Renal pelvis (tissue), 4 donors: Measurements from ENCODE around the gene RPL32. TPM values are rescaled to one million over a fixed set of nuclear protein-coding genes. Genes with fewer than 3 reads are reported as not detected.

Source experiments
- DNase-seq: peaks from one replicate; pipeline ENCODE4 v3.0.0-alpha.2; 2013
- polyA plus RNA-seq, 3 donors: library from polyadenylated mRNA; unstranded; fragments of 120-200 nt; gene quantifications; one replicate each; pipeline ENCODE4 v1.2.1, GENCODE V29; 2013; ENCODE audit not compliant: insufficient read length in 3 of 3

The RPL32 gene
- polyA plus RNA-seq, 3 donors = 1,940 to 2,392 (median 2,077) TPM

DNA sequence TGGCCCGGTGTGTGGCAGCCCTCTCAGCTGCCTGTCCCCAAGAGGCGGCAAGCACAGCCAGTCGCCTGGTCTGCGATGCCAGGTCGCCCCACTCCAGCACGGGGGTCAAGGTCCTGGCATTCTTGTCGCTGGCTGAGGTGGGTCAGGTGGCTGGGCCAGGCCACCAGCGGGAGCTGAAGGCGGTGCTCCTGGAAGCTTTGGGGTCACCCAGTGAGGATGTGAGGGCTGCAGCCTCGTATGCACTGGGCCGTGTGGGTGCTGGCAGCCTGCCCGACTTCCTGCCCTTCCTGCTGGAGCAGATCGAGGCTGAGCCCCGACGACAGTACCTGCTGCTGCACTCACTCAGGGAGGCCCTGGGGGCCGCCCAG, 24.0 kb downstream of the RPL32 start:
- DNase-seq = no peak

DNA sequence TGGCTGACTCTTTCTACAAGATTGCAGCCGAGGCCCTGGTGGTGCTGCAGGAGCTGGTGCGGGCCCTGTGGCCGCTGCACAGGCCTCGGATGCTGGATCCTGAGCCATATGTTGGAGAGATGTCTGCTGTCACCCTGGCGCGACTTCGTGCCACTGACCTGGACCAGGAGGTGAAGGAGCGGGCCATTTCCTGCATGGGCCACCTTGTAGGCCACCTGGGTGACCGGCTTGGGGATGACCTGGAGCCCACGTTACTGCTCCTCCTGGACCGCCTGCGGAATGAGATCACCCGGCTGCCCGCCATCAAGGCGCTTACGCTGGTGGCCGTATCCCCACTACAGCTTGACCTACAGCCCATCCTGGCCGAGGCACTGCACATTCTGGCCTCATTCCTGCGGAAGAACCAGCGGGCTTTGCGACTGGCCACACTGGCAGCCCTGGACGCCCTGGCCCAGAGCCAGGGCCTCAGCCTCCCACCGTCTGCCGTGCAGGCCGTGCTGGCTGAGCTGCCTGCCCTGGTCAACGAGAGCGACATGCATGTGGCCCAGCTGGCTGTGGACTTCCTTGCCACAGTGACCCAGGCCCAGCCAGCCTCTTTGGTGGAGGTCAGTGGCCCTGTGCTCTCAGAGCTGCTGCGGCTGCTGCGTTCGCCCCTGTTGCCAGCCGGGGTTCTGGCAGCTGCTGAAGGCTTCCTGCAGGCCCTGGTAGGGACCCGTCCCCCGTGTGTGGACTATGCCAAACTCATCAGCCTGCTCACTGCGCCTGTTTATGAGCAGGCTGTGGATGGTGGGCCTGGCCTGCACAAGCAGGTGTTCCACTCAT, 24.6 kb downstream of the RPL32 start:
- DNase-seq = no peak

DNA sequence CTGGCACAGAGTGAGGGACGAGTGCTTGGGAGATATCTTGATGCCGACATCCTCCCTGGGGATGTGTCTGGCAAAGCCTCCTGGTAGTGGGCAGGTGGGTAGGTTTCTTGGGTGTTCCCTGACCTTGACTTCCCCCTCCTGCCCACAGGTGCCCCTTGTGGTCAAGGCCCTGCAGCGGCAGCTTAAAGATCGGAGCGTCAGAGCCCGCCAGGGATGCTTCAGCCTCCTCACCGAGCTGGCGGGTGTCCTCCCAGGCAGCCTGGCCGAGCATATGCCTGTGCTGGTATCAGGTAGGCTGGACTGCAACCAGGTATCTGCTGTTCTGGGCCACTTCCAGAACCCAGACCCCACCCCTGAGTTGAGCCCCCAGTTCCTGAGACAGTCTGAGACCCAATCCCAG, 25.6 kb downstream of the RPL32 start:
- DNase-seq = no peak

DNA sequence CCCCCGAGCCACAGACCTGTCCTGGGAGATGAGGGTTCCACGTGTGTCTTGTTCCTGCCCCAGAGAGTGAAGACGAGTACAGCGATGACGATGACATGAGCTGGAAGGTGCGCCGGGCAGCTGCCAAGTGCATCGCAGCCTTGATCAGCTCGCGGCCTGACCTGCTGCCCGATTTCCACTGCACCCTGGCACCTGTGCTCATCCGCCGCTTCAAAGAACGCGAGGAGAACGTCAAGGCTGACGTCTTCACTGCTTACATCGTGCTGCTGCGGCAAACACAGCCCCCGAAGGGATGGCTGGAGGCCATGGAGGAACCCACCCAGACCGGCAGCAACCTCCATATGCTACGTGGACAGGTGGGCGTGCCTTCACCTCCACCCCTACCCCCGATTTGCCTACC, 26.3 kb downstream of the RPL32 start:
- no peak for DNase-seq

DNA sequence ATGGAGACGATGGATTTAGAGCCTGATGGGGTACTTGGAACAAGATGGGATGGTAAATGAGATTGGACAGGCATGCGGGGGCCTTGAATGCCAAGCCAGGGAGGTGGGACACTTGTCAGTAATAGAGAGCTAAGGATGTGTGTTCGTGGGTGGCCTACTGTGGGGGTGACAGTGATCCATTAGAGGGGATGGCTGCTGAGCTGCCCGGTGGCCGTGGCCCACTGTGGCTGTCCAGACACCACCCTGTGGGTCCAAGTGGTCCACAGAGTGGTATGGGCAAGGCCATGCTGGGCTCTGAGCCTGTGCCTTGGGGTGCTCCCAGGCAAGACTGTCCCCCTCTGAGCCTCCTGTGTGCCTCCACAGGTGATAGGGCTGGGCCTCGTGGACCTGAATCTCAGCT, 27.4 kb downstream of the RPL32 start:
- no peak for DNase-seq

DNA sequence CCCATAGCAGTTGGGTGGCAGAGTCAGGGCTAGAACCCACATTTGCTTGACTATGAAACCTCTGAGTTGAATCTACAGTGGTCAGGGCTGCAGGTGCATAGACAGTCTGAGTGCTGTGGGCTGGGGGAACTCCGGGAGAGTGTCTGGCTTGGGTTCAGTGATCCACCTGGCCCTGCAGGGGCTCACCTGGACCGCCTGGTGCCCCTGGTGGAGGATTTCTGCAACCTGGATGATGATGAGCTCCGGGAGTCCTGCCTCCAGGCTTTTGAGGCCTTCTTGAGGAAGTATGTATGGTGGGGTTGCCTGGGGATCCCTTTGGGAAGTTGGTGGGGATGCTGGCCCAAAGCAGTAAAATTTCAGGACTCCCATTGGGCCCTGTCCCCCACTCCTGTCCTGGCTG, 28.6 kb downstream of the RPL32 start:
- no peak for DNase-seq

DNA sequence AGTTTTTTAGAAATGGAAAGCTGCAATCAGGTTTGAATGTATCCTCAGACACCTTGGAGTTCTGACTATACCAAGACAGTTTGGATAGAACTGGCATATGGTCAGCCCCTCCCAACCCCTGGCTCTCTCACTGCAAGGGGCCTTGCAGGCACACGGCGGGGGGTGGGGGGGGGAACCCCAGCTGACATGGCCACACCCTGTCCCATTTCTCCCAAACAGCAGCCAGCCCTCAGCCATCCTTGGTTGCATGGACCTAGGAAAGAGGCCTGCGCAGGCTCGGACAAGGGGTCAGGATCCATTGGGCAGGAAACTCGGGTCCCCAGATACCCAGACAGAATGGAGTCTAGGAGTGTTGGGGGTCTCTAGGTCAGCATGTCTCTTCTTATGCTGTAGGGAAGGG, 30.4 kb downstream of the RPL32 start:
- DNase-seq = no peak

DNA sequence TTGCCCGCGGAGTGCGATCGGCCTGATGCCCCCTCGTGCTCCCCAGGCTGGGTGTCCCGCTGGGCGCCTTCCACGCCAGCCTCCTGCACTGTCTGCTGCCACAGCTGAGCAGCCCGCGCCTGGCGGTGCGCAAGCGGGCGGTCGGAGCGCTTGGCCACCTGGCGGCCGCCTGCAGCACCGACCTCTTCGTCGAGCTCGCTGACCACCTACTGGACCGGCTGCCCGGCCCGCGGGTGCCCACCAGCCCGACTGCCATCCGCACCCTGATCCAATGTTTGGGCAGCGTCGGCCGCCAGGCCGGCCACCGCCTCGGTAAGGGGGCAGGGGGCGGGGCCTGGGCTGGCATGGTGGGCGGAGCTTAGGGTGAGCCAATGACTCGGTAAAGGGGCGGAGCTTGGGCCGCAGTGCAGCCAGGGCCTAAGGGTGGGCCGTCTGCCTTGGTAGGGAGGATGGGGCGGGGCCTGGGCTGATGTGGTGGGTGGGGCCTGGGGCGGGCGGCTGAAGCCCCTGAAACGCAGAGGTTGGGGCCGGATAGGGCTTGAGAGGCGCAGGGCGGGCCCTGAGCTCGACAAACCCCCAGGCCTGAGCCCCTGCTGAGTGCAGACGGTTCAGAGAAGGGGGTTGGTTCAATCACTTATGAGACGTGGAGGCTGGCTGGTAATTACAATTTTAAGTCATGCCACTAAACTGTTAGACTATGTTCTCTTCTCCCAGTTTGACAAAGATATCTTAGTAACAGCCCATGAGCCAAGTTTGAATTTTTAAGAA, 31.2 kb downstream of the RPL32 start:
- peak; percentile 93 for DNase-seq

DNA sequence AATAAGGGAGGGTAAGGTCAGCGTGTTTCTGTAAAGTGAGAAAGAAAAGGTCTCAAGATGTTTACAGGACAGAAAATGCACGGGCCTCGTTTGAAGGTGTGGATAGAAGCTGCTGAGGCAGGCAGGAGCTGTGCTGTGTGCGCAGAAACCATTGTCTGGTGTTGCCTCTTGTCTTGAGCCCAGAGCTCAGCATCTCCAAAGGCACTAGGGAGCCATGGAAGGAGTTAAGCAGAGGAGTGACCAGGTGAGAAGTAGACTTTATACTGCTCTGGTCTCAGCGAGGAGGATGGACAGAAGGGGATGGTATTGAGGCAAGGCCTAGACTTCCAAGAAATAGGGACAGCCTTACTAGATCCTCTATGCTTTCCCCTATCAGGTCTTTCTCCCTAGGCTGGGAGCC, 31.9 kb downstream of the RPL32 start:
- no peak for DNase-seq

DNA sequence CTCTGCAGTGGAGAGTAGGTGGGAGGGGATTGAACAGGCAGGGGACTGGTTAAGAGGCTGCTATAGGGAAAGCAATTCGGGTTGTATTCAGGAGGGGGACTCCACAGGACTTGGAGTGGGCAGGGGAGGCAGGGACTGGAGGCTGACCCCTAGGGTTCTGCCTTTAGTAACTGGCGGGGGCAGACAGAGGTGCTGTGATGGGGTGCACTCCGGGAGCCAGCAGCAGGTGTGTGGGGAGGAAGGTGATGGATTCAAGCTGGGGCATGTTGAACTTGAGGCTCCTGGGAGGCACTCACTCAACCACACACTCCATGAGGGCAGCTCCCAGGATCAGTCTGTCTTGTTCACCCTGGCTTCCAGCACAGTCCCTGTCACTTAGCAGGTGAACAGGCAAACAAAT, 32.4 kb downstream of the RPL32 start:
- DNase-seq = no peak

DNA sequence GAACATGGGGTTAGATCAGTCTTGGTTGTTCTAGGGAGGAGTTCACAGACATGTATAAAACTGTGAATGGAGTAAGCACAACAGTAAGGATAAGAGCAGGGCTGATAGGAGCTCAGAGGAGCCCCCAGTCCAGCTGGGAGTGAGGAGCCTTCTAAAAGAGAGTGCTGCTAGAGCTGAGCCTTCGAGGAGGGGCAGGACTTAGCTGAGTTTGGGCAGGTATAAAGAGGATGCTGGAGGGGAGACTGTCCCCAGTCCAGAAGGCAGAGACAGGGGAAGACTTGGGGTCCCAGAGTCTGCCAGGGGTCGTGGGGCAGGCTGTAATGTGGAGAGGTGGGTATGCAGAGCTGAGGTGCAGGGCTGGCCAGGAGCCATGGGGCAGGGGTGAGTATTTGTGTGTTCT, 32.8 kb downstream of the RPL32 start:
- DNase-seq = no peak

DNA sequence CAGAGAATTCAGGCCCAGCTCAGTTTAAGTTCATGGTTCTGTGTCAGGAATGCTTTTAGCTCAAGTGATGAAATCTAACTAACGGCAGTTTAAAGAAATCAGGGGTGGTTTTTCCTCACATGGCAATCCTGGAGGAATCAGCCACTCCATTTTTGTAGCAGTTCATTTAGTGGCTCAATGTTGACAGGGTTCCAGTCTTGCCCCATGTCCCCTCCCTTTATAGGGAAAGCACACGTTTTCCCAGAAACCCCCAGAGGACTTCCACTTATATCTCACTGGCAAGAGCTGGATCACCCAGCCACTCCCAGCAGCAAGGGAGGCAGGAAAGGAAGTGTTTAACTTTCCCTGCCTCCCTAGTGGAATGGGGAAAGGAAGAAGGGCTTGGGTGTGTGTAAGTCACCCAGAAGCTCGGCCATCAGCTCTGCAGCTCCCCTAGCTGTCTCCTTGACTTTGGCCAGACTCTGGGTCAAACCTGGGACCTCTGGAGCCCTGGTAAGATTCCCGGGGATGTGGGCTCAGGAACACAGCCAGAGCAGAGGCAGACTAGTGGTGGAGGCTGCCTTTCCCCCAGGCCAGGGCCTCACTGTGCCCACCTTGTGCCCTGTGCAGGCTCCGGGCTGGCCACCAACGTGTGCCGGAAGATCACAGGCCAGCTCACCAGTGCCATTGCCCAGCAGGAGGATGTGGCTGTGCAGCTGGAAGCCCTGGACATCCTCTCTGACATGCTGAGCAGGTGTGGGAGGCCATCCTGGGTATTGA, 33.6 kb downstream of the RPL32 start:
- no peak for DNase-seq

DNA sequence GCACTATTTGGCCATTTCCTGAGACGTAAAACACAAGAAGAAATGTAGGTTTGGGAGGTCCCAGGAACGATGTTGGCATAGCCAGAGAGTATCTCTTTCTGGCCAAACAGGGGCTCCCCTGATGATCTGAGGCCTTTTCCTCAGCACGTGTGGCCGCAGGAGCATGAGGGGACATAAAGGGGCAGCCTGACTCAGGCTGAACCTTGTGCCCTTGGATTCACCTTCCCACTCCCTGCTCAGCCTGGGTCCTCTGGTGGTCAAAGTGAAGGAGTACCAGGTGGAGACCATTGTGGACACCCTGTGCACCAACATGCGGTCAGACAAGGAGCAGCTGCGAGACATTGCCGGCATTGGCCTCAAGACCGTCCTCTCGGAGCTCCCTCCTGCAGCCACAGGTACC, 34.3 kb downstream of the RPL32 start:
- no peak for DNase-seq

DNA sequence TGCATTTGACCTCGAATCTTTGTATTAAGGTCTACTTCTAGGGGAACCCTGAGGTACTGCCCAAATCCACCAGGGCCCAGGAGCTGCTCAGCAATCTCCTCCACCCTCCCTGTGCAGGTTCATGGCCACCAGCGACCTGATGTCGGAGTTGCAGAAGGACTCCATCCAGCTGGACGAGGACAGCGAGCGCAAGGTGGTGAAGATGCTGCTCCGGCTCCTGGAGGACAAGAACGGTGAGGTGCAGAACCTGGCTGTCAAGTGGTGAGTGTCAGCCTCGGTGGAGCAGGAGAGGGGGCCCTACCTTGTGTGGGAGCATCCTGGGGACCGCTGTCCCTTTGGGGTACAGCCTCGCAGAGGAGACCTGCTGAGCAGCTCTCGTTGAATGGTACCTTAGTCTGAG, 38.0 kb downstream of the RPL32 start:
- no peak for DNase-seq

DNA sequence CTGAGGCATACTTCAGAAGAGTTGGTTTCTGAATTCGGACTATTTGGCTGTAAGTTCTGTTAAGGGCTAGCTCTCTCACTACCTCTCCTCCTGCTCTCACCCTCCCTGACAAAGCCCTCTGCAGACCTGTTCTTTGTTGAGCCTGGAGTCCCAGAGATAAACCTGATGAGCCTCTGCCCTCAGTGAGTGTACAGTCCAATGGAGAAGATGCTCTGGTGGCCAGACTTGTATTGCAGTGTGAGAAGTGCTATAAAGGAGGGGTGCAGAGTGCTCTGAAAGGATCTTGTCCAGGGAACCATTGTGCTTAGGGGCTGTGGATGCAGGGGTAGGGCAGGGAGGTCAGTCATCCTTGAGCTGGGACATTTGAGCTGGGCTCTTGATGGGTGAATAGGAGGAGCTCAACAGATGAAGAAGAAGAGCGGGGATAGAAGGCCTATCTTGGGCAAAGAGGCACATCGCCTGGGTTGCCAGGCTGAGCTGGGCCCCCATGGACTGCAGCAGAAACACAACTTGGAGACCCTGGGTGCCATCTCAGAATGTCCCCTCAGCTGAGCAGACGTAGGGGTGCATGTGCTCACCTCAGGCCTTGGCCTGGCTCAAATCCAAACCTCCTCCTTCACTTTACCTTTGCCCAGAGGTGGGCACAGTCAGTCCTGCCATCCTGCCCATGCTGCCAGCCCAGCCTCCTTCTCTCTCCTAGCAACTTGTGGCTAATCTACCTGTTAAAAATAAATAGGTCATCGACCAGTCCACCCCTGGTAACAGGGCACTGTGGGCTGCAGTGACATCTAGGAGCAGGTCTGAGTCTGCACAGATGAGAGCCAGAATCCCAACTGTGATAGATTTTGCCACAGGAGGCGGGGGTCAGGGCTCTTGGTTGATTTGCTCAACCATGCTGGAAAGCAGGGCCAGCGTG, 41.6 kb downstream of the RPL32 start:
- DNase-seq = no peak

DNA sequence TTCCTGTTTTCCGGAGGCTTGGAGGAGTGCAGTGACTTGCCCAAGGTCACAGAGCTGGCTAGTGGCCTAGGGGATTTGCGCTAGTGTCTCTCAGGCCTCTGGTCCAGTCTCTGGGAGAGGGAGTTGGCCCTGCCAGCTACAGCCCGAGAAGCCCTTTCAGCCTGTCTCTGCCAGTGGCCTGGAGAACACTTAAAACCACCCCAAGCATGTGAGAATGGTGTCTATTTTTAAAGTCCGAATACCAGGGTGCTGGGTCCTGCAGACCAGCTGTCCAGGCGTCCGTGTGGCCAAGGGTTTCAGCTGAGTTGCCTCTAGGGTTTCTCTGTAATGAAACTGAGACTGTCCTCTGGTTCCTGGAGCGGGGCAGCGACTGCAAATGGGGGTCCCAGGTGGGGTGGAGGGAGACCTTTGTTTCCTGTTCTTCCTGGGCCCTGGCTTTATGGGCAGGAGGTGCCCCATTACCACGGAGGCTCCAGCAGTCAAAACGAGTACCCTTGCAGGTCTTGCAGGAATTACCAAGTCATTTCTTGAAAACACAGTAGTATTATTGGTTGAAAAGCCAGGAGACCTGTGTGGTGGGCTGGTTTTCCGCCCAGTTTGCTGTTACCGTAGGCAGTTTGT, 42.7 kb downstream of the RPL32 start:
- no peak for DNase-seq

DNA sequence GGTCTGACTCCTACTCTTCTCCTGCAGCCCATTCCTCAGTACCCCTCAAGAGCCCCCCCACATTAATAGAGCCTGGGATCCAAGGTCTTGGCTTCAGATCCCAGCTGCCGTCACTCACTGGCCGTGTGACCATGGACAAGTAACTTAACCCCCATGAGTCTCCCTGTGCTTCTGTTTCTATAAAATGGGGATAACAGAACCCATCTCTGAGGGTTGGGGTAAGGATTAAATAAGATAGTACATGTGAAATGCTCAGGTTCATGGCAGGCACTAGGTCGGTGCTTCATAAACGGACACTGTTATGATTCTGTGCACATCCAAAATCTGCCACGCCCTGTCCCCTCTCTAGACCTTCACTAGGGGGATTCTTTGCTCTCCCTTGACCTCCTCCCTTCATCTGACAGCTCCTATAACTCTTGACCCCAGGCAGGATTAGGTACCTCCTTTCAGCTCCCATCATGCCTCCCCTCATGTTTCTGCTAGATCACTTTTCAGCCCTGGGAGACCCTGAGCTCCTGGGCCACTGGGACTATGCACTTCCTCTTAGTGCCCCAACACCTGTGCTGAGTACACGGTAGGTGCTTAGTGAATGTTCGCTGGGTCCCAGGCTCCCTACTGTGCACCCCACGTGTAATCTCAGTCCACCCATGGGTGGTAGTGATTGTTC, 43.3 kb downstream of the RPL32 start:
- no peak for DNase-seq

DNA sequence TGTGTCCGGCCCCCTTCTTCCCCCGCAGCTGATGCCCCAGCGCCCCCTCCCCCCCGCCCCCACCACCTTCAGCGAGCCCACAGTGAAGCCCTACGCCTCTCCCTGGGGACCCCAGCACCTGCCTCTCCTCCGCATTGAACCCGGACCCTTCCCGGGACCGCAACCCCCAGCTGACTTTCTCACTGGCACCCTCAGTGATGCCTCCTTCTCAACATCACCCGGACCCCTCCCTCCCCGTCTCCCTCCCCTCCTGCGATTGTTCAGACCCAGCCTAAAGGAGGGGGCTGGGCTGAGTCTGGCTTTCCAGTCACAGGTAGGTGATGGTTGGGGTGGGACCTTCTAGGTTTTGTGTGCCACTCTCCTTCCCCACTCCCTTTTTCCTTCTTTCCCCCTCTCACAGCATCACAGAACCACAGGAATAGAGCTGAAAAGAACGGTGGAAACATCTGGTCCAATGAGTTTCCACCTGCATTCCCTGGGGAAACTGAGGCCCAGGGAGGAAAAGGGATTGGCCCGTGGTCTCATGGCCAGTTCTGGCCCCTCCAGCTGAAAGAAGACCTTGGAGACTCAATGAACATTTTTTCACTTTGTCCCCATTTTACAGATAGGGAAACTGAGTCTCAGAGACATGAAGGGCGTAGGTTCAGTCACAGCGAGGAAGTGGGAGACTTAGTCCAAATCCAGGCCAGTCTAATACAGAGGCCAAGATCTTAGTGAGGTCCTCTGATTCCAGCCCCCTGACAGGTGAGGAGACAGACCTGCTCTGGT, 44.1 kb downstream of the RPL32 start:
- no peak for DNase-seq

DNA sequence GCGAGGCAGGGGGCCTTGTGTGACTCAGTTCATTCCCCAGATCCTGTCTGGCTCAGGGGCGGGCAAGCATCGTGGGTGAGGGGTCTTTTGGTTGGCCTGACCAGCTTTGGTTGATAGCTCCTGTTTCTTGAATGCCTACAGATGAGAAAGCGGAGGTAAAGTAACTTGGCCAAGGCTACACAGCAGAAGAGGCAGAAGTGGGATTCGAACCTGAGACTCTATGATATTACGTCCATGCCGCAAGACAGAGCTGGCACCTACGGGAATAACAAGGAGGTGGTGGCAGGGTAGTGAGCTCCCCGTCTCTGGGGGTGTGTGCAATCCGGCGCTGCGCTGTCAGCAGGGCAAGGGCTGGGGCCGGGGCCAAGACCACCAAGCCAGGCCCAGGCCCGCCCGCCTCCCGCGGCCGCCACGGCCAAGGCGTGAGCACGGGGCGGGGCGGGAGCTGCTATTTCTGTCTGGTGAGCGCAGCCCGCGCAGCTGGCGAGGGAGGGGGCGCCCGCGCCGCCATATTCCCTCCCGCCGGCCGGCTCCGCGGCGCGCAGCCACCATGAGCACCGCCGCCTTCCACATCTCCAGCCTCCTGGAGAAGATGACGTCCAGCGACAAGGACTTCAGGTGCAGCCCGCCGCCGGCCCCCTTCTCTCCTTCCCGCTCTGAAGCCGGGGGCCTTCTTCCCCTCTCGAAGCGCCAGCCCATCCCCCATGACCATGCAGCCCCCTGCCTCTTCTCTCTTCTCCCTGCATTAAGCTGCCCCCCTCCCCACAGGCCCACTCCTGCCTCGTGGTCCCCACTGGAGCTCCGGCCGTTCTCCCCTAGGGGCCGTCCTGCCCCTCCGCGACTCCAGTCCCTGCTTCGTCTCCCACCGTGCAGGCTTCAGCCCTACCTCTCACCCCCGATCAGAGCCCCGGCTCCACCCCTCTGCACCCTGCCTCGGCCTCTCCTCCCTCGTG, 44.9 kb downstream of the RPL32 start, which contains the start of gene CAND2:
Gene CAND2, plus strand, starts transcription at position 510 of the 953 bp plus-strand sequence. Its CDS starts 41 bp downstream, at position 551.
- DNase-seq = peak; percentile 64
